Smooth muscle cell of the brain vasculature (primary cell): ENCODE measurements around the gene PCSK1.
"Not testable (repeated sequence)": the region's sequence is repeated elsewhere in the genome, so short reads cannot be mapped to it uniquely, and the experiment has no call there.

Source experiments
- DNase-seq: peaks from one replicate; pipeline ENCODE4 v3.0.0-alpha.2; 2012; ENCODE audit warnings: low read depth, low spot score

Gene PCSK1

DNA sequence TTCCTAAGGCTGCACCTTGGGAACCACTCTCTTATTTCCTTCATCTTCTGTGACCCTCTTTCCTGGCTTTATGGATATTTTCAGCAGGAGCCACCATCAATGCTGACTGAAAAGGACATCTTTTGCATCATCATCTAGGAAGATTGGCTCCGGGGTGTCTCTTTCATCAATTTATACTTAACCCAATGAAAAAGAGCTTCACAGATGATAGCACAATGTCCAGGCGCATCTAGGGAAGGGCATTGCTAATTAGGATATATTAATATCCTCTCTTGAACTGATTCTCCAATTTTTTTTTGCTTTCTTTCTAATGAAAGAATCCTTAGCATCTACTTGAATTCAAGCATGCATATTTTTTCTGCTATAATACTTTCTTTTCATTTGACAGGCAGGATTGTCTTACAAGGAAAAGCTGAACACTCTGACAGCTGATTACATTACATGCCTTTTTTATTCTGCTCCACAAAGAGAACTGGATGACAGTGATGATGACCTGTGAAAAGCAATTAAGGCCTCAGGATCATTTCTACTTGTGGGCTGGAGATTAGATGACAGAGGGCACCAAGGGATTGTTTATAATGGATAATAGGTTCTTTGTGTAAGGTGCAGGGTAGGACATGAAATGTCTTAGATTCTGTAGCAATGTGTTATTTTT lies 60.2 kb downstream of the PCSK1 start:
- DNase-seq: no peak

DNA sequence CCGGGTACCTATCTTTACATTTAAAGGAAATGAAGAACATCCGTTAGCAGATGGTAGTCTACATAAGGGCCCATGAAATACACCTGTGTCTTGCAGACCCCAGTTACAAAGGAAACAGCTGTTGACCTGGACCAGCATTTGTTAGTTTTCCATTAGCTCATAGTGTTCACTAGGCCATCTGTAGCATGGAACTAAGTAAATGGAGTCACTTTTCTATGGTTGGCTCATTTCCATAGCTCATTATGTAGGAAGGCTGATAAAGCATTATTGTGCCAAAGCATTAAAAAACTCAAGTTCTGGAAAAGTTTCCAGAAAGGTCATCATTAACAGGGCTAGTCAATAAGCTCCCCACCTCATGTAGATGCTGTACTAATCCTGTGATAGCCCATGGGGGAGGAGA lies 62.1 kb downstream of the PCSK1 start:
- DNase-seq: no peak

DNA sequence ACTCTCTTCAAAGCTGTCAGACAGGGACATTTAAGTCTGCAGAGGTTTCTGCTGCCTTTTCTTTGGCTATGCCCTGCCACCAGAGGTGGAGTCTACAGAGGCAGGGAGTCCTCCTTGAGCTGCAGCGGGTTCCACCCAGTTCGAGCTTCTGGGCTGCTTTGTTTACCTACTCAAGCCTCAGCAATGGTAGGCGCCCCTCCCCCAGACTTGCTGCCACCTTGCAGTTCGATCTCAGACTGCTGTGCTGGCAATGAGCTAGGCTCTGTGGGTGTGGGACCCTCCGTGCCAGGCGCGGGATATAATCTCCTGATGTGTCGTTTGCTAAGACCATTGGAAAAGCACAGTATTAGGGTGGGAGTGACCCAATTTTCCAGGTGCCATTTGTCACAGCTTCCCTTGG lies 65.7 kb downstream of the PCSK1 start:
- not testable (repeated sequence) for DNase-seq

DNA sequence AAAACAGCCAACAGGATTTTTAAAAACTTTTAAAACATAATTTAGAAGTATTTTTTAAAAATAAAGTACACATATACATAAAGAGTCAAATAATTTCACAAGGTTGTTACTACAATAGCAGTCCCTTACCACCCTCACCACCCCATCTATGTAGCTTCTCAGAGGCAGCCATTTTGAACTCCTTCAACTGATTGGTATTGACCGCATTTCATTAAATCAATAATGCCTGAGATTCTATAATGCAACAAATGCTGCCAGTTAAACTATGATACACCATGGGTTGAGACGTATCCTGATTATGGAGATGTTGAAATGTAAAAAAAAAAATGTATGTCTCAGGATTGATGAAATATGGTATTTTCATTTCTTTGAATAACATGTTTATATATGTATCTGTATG lies 78.8 kb downstream of the PCSK1 start:
- no peak for DNase-seq

DNA sequence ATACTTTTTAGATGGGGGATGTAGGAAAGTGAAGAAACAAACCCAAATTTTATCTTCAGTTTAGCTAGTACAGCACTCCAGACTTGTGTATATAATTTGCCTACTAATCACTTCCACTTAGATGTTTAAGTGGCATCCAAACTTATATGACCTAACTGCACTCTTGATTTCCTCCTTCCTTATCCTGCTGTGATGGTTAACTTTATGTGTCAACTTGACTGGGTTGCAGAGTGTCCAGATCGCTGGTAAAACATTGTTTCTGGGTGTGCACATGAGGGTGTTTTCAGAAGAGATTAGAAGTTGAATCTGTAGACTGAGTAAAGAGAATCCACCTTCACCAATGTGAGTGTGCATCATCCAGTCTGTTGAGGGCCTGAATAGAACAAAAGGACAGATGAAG lies 79.8 kb downstream of the PCSK1 start:
- DNase-seq: no peak

DNA sequence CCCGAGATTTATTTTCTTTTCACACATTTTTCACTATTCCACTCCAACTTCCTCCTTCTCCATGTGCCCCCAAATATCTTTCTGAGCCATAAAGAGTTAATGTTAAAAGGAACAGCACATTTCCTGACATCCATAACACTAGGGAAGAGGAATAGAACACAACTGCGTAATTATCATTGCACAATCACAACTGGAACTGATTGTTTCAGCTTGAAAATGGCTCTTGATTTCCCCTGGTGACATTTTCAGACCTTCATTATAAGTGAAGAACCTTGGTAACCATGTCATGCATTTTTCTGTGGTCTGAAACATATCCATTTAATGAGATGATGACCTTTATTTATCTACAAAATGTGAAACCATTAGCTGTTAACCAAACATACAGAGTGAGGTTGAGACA lies 82.4 kb downstream of the PCSK1 start:
- DNase-seq: no peak

DNA sequence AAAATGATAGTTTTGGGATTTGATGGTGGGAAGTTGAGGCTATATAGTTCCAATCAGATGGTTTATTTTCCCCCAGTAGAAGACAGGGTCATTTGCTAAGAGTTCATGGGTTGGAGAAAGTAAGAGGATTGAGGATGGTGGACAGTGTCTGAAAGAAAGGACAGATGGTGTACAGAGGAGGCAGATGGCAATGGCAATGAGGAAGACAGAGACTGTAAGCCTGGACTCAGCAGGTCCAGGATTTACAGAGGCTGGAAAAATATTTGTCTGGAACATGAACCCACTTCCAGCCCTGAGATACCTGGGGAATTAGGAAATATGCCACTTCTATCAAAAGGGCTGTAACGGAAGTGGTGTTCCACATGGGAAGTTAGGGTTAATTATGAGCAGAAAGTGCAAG lies 84.5 kb downstream of the PCSK1 start:
- DNase-seq: no peak

DNA sequence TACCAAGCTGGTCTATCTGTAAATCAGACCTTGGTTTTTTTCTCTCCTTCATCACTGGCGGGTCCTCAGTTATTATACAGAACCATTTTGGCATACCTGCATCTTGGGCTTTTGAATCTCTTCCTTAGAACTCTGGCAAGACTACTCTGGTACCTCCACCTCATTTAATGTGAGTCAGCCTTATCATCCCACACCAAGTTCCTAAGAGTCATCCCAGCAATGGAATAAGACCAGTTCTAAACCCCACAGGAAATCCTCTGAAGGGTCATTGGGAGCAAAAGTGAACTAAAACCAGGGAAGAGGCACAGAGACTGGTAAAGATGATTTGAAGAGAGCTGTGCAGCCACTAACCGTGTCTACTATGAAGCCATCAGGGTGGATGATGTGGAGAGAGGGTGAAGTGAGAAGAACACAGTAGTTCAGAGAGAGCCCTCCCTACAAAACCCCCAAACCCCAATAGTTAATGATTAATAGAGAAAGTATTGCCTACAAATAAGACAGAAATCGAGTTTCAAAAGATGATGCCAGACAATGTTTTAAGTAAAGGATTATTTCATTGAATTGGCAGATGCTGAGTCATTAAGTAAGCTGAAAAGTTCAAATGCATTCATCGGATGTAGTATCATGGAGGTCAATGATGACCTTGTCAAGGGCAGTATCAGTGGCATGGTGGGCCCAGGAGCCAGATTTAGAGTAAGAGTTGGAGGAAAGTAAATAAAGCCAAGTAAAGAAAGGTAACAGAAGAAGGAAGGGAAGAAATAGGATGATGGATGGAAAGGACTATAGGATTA lies 85.4 kb downstream of the PCSK1 start:
- DNase-seq: no peak

DNA sequence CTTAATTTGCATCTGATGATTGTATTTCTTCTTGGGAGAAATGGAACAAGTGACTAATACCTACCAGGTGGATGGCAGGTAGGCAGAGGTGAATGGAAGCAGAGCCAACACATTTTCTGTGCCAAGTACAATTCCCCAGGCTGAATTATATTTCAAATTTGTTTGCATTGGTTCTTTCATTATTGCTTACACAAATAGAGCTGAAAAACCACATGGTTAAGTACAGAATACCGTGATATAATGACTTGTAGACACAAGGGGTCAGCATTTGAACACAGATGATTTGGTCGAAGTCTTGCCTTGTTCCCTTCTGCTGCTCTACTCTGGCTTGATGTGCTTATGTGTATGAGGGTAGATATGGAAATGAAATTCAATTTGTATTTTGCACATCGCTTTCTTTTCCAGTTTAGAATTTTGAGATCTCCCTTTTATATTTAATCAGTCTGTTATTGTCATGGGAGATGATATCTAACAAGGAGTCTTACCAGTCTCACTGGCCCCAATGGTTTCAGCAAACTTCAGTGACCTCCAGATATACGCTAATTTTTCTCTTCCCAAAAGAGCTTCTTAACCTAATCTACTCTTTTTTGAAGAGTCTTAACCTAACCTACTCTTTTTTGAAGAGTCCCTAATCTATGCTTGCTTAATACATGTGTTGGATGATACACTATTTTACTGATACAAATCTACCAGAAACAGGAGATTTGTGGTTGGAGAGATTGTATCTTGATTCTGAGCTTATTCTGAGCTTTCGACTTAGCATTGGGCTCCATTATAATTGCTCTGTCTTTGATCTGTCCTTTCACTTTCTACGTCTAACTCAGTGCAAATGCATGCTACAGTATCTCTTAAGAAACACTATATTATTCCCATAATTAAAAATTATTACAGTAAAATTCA lies 88.1 kb downstream of the PCSK1 start:
- DNase-seq: no peak

DNA sequence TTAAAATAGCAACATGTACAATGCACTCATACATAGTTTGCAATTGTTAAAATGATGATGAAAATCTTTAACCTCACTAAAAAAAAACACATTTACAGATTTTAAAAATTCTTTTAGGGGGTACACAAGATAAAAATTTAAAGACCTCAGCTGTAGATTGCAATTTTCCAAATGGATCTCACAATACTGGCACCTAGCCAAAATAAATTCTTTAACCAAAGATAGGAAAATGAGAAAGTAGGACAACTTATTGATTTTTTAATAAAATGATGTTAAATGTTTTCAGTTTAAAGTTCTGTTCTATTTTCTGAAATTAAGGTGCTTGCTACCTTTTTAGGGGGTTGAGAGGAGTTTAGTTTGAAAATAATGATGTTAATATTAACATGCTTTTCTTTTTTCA lies 90.0 kb downstream of the PCSK1 start:
- DNase-seq: no peak

DNA sequence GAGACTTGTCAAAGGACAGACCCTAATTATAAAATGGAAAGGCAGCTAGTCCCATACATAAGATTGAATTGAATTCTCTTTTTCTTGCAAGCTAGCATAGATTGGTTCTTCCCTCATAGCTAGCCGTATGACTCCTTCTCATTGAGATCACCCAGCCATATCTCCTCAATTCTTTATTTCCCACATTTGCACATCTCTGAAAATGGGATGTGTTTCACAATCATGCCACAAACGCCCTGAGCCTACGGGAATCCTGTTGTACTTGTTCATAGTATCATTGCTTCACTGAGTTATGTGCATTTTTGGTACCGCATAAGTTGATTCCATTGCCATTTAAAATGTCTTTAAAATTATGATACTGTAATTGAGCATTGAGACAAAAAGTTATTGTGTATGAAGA lies 90.5 kb downstream of the PCSK1 start:
- no peak for DNase-seq
